Stimulated activated CD4-positive, alpha-beta T cell treated with anti-CD3 and anti-CD28 coated beads, Interleukin-15, amount 100 ng/mL, for 1 hour (primary cell): ENCODE data around the gene MEPE.

Experiments used
- DNase-seq, 2 donors: peaks; one replicate each; pipeline ENCODE4 v3.0.0-alpha.2; 2020; ENCODE audit warnings: low read depth in 1 of 2, low spot score in 1 of 2

The MEPE gene, protein sequence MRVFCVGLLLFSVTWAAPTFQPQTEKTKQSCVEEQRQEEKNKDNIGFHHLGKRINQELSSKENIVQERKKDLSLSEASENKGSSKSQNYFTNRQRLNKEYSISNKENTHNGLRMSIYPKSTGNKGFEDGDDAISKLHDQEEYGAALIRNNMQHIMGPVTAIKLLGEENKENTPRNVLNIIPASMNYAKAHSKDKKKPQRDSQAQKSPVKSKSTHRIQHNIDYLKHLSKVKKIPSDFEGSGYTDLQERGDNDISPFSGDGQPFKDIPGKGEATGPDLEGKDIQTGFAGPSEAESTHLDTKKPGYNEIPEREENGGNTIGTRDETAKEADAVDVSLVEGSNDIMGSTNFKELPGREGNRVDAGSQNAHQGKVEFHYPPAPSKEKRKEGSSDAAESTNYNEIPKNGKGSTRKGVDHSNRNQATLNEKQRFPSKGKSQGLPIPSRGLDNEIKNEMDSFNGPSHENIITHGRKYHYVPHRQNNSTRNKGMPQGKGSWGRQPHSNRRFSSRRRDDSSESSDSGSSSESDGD

DNA sequence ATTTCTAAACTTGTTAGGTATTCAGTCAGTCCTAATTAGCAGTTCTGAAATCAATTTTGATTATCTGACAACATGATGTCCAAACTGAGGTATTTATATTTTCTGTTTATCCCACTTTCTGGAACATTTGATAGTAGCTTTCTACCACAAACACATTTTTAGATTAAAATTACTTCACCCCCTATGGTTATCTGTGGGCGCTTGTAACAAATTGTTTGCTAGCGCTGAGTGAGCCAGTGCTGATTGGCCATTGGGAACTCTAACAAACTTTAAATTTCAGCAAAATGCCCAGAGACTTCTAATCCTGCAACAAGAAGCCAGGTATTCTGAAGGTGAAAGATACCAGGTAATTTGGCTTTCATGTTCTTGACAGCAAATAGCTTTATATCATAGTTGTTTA lies at the start of gene MEPE:
Gene MEPE, plus strand, starts transcription at position 301 of the 400 bp plus-strand sequence. CDS start 1,746 bp downstream, outside the sequence.
- no peak for DNase-seq

DNA sequence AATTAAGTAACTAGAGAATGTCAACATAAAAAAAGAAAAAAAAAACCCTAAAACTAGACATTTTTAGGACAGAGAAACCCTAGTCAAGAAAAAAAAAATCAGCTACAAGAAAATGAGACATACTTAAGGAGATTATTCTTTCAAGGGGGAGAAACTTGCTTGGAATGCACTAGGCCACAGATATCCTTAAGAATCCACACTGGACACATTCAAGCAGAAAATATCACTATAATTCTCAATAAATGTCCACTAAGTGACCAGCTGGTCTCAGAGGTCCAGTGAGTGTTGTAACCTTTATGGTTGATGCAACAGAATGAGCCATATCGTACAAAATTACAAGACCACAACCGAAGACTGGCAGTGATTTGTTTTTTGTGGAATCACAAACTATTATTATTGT lies 49.0 kb upstream of the MEPE start:
- no peak for DNase-seq

DNA sequence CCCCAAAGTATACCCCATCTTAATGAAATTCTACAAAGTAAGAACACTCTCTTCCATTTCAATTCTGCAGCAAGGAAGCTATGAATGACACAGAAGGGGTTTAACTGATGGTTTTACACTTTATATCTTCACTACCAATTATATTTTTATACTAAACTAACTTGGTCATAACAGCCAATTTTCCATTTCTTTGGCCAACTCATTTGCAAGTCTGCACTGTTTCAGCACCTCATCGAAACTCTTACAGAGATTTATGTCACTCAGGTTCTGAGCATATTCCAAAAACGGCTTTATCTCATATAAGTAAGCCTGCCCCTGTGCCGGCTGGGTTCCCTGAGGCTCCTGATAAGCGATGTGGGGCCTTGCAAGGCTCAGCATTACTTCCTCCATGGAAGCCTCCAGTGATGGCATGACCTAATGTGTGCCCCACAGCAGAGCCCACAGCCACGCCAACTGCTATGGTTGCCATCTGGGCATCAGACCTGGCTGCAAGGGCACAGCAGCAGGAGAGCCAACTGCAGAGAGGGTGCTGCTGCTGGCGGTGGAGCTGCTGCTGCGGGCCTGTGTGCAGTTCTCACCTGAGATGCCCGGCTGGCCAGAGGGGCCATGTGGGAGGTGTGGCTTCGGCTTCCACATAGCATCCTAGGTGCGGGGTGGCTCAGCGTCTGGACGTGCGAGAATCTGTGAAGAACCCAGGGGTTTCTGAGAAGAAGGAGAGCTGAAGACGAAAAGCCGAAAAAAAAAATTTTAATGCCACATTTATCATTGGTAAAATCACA lies 46.8 kb upstream of the MEPE start:
- DNase-seq, result no peak

DNA sequence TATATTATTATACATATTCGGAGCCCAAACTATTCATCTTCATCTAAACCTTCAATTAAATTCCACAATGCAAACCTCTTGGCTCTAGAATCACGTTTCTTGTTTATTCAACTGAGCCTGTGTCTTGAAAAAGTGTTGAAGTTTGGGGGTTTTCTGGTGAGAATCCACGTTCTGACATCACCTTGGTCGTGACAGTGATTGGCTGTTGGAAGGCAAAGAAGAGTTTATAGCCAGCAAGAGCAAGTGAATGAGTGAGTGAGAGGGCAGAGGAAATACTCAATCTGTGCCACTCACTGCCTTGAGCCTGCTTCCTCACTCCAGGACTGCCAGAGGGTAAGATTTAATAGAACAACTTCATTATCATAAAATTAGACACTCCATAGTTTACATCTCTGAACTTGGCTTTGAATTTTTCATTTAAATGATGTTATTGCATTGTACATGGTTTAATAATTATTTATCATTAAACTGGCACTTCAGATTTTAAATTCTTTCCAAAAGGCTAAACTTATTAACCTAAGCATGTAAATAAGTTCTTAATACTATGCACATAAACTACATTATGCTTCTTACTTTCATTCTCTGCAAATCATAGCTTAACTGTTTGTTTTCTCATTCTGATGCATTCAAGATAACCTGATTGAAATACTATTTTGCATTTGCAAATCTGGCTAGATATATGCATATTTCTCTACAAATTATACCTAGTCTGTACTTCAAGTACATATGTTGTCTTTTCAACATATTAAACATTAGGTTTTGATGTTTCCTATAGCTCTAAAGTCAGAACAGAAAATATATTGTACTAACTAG lies 33.3 kb upstream of the MEPE start, which contains the start of gene IBSP:
Gene IBSP, plus strand, starts transcription at position 254 of the 813 bp plus-strand sequence. CDS start 2,808 bp downstream, outside the sequence.
- DNase-seq, result no peak

DNA sequence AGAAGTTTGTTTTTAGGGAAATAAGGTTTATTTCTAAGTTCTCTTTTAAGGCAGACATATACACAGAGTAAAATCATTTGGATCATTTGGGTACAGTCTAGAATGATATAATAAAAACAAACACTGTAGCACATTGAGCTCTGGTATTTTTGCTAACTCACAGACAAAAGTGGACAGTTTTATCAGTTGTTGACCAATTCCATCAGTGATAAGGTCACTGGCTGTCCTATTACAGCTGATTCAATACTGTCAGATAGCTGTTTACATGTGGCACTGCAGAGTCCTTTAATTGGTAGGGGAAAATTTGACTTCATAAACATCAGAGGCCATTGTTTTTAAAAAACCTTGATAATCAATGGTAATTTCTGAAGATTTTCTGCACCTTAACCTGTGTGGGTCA lies 29.9 kb upstream of the MEPE start:
- DNase-seq, result no peak

DNA sequence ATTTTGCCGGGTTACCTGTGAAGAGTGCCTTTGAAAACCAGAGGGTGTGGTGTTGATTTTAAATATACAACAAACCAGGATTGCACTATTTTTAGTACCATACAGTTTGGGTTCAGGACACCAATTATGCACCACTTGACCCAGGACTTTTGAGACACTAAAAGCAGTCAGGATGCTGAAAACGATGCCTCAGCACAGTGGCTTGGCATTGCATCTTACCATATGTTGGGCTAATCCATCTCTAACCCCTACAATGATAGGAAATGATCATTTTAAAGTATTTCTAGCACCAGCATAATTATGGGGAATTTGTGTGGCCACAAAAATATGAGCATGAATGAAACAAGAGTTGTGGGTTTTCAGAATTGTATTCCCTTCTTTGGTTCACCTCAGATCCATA lies 29.3 kb upstream of the MEPE start:
- DNase-seq, result no peak

DNA sequence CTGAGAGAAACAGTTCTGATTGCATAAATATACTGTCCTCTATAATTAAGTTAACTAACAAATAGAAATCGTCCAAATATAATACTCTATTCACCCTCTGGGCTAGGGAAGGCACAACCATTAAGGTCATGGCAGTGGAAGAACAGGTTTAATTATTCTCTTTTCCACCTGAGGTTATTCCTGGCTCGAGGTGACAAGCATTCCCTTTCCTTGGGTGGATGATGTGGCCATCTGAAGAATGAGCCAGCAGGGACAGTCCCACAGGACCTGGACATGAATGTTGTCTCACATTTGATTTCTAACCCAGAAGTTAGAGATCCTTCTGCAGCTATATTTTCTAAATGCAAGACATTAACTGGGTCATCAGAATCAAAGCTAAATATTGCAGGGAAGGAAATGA lies 27.9 kb upstream of the MEPE start:
- DNase-seq, result no peak

DNA sequence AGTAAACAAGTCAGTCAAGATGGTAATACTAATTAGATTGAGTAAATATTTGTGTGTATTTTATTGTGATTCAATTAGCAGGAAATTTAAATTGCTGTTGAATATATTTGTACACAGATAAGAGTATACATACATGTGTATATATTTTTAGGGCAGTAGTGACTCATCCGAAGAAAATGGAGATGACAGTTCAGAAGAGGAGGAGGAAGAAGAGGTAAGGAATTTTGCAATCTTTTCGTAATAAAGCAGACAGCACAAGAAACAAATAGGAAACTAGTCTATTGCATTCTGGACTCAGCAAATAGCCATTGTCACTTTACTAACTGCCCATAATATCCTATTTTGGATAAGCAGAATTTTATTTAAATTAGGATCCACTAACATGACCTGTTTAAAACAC lies 26.8 kb upstream of the MEPE start:
- DNase-seq, result no peak

DNA sequence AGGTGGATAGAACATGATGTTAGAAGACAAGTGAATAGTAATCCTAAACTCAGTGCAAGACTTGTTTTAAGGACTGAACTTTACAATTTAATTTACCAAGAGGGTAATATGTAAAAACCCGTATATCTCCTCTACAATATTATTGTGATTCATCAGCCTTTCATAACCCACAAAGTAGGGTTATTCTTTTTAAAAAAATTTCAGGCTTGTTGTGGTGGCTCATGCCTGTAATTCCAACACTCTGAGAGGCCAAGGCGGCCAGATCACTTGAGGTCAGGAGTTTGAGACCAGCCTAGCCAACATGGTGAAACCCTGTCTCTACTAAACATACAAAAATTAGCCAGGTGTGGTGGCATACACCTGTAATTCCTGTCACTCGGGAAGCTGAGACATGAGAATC lies 26.2 kb upstream of the MEPE start:
- DNase-seq, result no peak

DNA sequence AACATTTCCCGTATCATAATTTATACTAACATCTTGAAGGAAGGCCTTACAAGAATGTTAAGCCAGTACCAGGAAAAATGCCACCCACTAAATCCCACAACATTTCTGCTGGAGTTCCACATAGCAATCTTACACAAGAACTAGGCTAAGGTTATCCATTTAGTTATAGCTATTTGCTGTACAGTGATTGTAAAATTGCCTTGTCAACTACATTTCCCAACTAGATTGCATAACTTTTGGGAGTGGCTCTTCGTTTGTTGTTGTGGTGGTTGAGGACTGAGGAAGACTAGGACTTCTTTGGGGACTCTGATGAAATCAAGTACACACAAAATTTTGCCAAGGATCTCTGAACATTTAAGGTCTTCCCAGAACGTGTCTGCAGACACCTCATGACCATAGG lies 25.4 kb upstream of the MEPE start:
- DNase-seq, result no peak

DNA sequence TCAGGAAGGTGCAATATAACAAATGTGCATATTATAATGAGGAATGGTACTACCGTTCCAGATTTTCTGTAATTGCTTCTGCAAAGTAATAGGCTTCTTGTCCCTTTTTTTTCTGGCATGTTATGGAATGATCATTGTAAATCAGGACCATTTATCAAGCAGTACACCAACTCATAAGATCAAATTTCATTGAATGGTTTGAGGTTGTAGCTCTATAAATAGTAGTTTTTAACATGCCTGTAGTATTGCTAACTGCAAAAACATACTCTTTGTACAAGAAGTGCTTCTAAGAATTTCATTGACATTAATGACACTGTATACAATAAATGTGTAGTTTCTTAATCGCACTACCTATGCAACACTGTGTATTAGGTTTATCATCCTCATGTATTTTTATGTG lies 20.8 kb upstream of the MEPE start:
- no peak for DNase-seq

DNA sequence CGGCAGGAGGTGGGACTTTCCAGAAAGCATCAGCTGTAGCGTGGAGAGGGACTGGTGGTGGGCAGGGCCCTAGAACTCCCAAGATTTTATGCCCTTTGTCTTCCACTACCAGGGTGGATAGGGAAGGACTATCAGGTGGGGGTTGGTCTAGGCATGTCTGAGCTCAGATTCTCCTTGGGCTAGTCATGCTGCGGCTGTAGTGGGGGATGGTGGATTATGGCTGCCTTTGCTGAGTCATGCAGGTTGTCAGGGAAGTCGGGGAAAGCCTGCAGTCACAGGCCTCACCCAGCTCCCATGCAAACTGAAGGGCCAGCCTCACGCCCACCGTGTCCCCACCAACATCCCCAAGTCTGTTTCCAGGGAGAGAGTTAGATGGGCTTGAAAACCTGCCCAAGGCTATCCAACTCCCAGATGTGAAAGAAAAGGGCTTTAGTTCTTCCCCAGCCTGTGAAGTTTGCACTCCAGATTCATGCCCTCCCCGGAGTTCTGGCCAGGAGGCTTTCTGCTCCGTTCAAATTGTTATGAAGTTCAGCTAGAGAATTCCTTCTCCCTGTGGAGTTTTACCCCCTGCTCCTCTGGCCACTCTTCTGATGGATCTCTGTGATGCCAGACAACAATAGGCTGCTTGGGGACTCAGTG lies 13.4 kb upstream of the MEPE start:
- DNase-seq, result no peak

DNA sequence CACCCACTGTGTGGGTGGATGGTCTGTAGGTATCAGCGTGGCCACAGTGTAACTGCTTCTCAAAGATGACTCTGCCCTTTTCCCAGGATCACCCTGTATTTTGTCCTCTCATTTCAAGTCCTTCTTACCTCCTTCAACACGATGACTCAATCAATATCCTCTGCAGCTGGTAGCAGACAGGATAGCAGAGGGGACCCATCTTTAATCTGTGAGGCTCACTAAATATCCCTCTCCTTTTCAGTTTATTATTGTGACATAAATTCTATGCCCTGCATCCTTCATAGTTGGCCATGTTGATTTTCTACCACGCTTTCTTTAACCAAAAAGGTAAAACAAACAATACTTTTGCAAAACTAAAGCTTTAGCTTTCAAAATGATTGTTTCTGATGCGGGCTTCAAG lies 9.6 kb upstream of the MEPE start:
- no peak for DNase-seq

DNA sequence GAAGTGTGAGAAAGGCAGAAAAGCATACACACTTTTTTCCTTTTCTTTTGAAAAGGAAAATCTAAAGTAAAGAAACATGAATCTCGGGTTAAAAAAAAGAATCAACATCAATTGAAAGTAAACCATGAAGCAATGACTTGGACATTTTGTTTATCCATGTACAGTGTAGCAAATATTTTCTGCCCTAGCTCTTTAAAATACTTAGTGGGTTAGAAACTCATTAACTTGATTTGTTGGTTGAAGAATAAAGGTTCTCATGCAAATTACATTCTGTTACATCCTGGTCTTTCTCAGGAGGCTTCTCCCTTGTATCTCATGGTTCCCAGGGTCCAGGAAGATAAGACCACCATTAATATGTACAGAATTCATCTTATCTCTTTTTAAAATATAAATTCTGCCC lies 9.0 kb upstream of the MEPE start:
- no peak for DNase-seq

DNA sequence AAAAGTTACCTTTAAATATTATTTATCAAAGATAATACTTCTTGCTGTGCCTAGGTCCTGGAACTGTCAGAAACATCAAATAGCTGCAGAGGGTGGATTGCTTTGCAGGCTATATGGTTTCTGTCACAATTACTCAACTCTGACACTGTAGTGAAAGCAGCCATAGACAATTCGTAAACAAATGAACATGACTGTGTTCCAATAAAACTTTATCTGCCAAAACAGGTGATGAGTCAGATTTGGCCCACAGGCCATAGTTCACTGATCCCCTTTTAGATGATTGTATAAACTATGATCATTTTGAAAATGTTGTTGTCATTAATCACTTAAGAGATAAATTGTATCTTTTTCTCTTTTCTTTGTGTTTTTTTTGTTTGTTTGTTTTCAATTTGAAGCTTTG lies 8.4 kb upstream of the MEPE start:
- DNase-seq, result no peak

DNA sequence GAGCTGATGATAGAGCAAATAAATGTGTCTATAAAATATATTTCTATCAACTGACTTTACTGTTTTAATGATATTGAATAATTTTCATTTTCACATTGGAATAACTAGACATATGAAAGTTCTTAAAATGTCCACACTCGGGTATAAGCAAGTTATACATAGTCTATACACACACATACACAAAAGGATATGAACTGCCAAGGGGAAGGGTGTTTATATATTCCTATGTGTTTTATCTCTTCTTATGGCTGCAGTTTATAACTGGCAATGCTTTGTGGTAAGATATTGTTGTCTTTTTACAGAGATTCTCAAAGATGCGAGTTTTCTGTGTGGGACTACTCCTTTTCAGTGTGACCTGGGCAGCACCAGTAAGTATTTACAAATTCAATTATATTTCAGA lies 1.6 kb downstream of the MEPE start:
- DNase-seq, result no peak

DNA sequence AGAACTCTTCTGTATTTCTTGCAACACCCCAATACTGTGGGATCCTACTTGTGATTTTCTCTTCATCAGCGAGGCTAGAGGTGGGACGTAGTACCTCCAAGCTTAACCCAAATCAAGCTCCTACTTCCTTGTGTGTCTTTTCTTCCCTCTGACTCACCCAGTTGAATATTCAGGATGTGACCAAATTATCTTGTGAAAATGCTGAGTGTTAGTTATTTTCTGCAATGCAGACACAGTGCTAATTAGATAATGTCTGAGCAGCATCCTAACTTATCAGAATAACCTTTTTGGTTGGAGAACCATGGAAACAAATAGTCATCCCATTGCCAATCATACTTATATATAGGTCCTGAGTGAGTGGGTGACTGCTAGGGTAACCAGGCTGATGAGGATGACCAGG lies 2.4 kb downstream of the MEPE start:
- no peak for DNase-seq

DNA sequence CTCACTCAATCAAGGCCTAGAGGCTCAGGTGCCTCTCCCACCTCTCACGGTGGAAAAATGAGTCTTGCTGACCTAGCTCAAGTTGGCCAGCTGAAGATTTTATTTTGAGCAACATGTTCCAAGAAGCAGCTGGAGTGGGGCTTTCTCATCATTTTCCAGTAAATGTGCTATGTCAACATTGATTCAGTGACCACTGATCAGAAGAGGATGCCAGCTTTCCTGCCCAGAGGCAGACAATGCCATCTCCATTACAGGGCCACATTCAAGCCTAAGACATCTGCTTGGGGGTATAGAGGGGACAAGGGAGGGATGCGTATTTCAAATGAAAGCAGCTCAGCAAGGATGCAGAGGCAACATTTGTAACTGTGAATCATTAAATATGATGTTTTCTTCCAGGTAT lies 3.0 kb downstream of the MEPE start:
- no peak for DNase-seq

DNA sequence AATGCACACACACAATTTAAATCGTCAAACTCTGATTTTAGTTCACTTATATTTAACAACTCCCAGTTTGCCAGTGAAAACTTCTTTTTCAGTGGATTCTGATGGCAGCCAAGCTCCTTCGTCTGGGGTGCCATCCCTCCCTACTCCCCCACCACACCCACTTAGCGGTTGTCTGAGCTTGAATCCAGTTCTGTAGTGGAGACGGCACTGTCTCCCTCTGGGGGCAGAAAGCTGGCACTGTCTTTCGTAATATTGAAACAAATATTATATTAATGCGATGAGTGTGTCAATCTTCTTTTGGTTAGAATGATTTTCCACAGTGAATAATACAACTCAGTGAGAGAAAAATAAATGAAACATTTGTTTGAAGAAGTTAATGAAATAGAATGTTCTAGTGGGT lies 5.4 kb downstream of the MEPE start:
- DNase-seq, result no peak

DNA sequence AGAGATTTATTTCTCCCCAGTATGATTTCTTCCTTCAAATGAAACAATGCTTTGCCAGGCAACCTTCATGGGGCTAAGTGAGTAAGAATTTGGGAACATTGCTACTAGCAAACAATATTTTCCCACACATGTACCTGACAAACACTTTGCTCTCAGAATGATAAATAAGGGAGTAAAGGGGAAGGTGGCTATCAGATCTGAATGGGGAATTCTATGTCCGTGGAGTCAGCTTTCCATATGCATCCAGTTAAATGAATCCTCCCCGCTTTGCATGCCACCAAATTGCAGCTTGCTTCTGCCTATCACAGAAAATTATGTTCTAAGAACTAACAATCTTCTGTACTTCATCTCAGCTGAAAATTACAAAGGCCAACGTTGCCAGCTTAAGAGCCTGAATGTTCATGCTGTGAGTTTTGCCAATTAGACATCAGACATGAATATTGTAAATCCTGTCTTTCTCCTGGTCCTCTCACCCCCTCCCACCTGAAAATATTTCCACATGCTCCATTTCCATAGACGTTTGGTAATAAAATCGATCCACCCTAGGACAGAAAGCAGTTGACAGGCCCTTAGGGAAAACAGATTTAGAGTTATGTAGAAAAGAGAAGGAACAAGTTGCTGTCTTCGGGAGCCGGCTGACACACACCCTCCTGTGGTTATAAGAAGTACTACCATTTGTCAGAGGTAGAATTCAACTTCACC lies 6.3 kb downstream of the MEPE start:
- no peak for DNase-seq
